Testis (tissue), 3 donors: Measurements from ENCODE around the gene DNAJB2. TPM values are rescaled to one million over a fixed set of nuclear protein-coding genes. Genes with fewer than 3 reads are reported as not detected.

ENCODE experiments used
- DNase-seq: peaks from one replicate; pipeline ENCODE4 v3.0.0-alpha.2; 2019
- H3K27ac ChIP-seq, 2 donors: fragments of 200-600 bp; sonication (generic); one replicate each; pipeline ENCODE4 v1.5.1; 2019
- H3K27me3 ChIP-seq: fragments of 200-600 bp; sonication (generic); one replicate; pipeline ENCODE4 v1.5.1; 2019
- H3K36me3 ChIP-seq: fragments of 200-600 bp; sonication (generic); one replicate; pipeline ENCODE4 v1.5.1; 2017; ENCODE audit warnings: low read depth; ENCODE audit errors: missing control alignments
- H3K4me1 ChIP-seq: fragments of 200-600 bp; sonication (generic); one replicate; pipeline ENCODE4 v1.5.1; 2019
- H3K4me3 ChIP-seq, 2 donors: fragments of 200-600 bp; sonication (generic); one replicate each; pipeline ENCODE4 v1.5.1; 2017 to 2019
- H3K9me3 ChIP-seq: fragments of 200-600 bp; sonication (generic); one replicate; pipeline ENCODE4 v1.5.1; 2017
- POLR2A ChIP-seq: fragments of 450-650 bp; IDR thresholded peaks from one replicate; pipeline ENCODE4 v1.6.1; 2017; ENCODE audit warnings: antibody characterized with exemption, mild to moderate bottlenecking, moderate library complexity
- WGBS, 2 donors: methylation state at CpG; one replicate each; pipeline ENCODE4 v1.1.5; 2018; 5-methylcytosine and 5-hydroxymethylcytosine counted together
- intact Hi-C: fragments of 100-400 bp; cut with DNase I; formaldehyde crosslinking; loops from one replicate; pipeline ENCODE4 v1.15.1; 2023; ENCODE audit warnings: low total_unique reads
- polyA plus RNA-seq: library from polyadenylated mRNA; stranded (reverse); fragments of 350-450 nt; fragmentation: Illumina TruSeq; extraction: RNeasy Lipid Tissue Mini Kit (QIAGEN cat#74804); gene quantifications from one replicate; pipeline ENCODE4 v1.2.3, GENCODE V29; 2014; ENCODE audit warnings: low read depth, low replicate concordance; ENCODE audit not compliant: insufficient read depth
- total RNA-seq, 2 donors: library from RNA; depleted of rRNA; stranded (reverse); fragments of >200 nt; gene quantifications; one replicate each; pipeline ENCODE4 v1.2.3, GENCODE V29; 2016
- TF ChIP-seq, protein P1 (sequence below), 3 experiments: fragments of 450-650 bp in 2 of 3; fragments of 200-600 bp in 1 of 3; sonication (generic) in 1 of 3; IDR thresholded peaks; one replicate each; pipeline ENCODE4 v1.5.1; 2016 to 2019; ENCODE audit warnings: antibody characterized with exemption in 3 of 3, mild to moderate bottlenecking in 2 of 3, moderate library complexity in 1 of 3

DNAJB2 gene
- total and polyA plus RNA-seq, 3 donors from 2014 or later: 139 to 152 (median 149) TPM

DNA sequence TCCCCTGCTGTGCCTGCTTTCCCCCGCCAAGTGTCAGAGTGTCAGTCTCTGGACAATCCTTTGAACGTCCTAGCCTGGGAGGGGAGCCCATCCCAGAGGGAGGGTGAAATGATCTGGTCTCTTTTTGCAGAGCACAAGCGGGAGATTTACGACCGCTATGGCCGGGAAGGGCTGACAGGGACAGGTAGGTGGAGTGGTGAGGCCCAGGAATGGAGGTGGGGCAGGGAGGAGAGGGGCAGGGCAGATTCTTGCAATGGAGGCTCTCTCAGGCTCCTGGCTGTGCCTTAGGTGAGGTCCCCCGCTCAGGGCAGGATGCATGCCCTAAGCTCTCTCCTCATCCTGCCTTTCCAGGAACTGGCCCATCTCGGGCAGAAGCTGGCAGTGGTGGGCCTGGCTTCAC is 2.4 kb downstream of the DNAJB2 start:
- Histone ChIP-seq H3K27ac (peak overlapping the region in 1 of 2 donors; percentile 4), H3K4me1 (peaks cover 33% of the 10 kb centered on the region), H3K9me3 (no peaks in the 10 kb centered on the region), H3K36me3 (no peaks in the 10 kb centered on the region), H3K27me3 (no peaks in the 10 kb centered on the region), H3K4me3 (no peak overlapping the region)
- no peak for DNase-seq
- TF ChIP-seq, protein P1, sequence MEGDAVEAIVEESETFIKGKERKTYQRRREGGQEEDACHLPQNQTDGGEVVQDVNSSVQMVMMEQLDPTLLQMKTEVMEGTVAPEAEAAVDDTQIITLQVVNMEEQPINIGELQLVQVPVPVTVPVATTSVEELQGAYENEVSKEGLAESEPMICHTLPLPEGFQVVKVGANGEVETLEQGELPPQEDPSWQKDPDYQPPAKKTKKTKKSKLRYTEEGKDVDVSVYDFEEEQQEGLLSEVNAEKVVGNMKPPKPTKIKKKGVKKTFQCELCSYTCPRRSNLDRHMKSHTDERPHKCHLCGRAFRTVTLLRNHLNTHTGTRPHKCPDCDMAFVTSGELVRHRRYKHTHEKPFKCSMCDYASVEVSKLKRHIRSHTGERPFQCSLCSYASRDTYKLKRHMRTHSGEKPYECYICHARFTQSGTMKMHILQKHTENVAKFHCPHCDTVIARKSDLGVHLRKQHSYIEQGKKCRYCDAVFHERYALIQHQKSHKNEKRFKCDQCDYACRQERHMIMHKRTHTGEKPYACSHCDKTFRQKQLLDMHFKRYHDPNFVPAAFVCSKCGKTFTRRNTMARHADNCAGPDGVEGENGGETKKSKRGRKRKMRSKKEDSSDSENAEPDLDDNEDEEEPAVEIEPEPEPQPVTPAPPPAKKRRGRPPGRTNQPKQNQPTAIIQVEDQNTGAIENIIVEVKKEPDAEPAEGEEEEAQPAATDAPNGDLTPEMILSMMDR (IDR thresholded peaks at IDR 0.05): no peak
- TF ChIP-seq POLR2A: no peak
- WGBS, 2 donors: 90 to 91% methylated on average over 8 of the region's 8 CpGs
- intact Hi-C loops: no loop called here

DNA sequence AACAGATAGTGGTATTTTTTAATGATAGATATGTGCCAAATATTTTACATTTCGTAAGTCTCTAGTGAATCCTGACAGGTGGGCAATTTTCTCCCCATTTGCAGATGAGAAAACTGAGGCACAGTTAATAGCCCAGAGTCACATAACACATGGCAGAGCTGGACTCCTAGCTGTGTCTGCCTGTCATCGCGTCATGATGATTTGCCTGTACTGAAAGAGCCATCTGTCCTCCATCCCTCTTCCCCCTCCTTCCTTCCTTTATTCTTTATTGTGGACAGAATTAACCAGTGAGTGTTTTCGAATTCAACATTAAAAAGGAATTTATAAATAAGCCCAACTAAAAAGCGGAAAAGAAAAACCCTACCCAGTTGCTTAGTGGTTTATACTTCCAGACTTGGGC is 3.2 kb downstream of the DNAJB2 start:
- no peak overlapping the region for H3K27ac ChIP-seq

DNA sequence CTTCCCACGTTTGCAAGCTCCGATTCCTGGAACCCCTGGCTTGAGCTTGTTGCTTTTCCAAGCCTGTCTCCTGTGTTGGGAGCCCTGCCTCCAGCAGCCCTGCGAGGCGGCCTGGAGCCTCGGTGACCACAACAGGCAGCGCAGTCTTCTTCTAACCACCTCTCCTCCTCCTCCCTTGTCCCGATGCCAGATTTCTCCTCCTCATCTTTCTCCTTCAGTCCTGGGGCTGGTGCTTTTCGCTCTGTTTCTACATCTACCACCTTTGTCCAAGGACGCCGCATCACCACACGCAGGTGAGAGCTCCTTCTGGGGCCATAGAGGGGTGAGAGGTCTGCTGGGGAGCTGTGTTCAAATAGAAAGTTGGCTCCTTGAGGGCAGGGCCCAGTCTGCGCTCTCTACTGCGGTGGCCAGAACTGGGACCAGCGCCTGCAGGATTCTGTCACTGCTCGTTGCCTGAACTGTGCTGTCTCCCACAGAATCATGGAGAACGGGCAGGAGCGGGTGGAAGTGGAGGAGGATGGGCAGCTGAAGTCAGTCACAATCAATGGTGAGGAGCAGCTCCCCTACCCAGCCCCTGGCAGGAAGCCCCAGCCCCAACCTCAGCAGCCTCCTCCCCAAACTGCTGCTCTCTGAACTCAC is 3.9 kb downstream of the DNAJB2 start:
- DNase-seq: no peak
- 83 to 89% methylated on average over 13 to 17 of the region's 17 CpGs for WGBS, 2 donors
- intact Hi-C loops: no loop called here
- no peak for TF ChIP-seq POLR2A
- TF ChIP-seq, protein P1 (IDR thresholded peaks at IDR 0.05): no peak
- H3K27me3 ChIP-seq: no peaks in the 10 kb centered on the region
- H3K4me3 ChIP-seq: no peak overlapping the region
- no peak overlapping the region for H3K27ac ChIP-seq
- no peaks in the 10 kb centered on the region for H3K36me3 ChIP-seq
- H3K4me1 ChIP-seq: peaks cover 26% of the 10 kb centered on the region
- H3K9me3 ChIP-seq: no peaks in the 10 kb centered on the region

More for the DNA sequence above, 3.2 kb downstream of the DNAJB2 start:
- Histone ChIP-seq H3K4me3 (no peak overlapping the region), H3K36me3 (no peaks in the 10 kb centered on the region), H3K9me3 (no peaks in the 10 kb centered on the region), H3K27me3 (no peaks in the 10 kb centered on the region), H3K4me1 (peaks cover 33% of the 10 kb centered on the region)
- TF ChIP-seq, protein P1 (IDR thresholded peaks at IDR 0.05): no peak
- no peak for TF ChIP-seq POLR2A
- intact Hi-C loops: no loop called here
- DNase-seq: no peak
- 89 to 94% methylated on average over 5 of the region's 5 CpGs for WGBS, 2 donors

DNA sequence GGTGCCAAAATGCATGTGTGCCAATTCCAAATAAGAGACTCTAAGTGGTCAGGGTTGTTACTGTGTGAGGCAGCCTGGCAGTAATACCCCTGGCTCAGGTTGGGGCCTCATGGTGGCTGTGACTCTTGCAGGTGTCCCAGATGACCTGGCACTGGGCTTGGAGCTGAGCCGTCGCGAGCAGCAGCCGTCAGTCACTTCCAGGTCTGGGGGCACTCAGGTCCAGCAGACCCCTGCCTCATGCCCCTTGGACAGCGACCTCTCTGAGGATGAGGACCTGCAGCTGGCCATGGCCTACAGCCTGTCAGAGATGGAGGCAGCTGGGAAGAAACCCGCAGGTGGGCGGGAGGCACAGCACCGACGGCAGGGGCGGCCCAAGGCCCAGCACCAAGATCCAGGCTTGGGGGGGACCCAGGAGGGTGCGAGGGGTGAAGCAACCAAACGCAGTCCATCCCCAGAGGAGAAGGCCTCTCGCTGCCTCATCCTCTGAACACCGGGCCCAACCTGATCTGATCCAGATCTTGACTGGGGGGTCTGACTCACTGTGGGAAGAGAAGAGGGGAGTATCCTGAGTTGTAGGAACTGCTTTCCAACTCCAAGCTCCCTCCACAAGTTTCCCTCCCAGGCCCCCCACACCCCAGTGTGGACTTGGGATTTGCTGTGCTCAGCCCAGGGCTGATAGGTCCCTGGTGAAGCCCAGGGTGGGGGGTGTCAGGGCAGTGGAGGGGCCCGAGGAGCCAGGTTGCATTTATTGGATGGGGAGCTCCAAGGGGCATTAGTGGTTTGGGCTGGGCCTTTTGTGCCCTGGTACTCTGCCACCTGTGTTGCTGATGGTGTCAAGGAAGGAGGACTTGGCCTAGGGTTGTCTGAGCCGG is 5.6 kb downstream of the DNAJB2 start:
- intact Hi-C loops: no loop called here
- DNase-seq: no peak
- Histone ChIP-seq H3K4me3 (no peak overlapping the region), H3K4me1 (peaks cover 26% of the 10 kb centered on the region), H3K9me3 (no peaks in the 10 kb centered on the region), H3K27ac (no peak overlapping the region), H3K27me3 (no peaks in the 10 kb centered on the region), H3K36me3 (no peaks in the 10 kb centered on the region)
- 88 to 90% methylated on average over 11 to 16 of the region's 16 CpGs for WGBS, 2 donors
- no peak for TF ChIP-seq POLR2A
- TF ChIP-seq, protein P1 (IDR thresholded peaks at IDR 0.05): no peak
